ENCODE results near the gene DENND2A.
"Not testable (repeated sequence)": the region's sequence is repeated elsewhere in the genome, so short reads cannot be mapped to it uniquely, and the experiment has no call there.

The DENND2A gene

DNA sequence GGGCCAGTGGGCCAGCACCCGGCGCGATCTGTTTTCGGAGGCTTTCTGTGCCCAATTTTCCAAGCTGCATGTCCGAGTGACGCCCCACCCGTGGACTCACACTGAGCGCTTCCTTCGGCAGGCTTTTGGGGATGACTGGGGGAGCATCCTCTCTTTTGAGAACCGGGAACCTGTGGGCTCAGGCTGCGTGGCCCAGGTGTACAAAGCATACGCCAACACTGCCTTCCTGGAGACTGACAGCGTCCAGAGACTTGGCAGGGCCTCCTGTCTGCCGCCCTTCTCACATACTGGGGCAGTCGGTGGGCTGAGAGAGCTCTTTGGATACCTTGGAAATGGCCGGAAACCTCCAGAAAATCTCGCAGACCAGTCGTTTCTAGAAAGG, 33.2 kb upstream of the DENND2A start:
- peak; percentile 20 for DNase-seq (ENCODE audit: low spot score)

DNA sequence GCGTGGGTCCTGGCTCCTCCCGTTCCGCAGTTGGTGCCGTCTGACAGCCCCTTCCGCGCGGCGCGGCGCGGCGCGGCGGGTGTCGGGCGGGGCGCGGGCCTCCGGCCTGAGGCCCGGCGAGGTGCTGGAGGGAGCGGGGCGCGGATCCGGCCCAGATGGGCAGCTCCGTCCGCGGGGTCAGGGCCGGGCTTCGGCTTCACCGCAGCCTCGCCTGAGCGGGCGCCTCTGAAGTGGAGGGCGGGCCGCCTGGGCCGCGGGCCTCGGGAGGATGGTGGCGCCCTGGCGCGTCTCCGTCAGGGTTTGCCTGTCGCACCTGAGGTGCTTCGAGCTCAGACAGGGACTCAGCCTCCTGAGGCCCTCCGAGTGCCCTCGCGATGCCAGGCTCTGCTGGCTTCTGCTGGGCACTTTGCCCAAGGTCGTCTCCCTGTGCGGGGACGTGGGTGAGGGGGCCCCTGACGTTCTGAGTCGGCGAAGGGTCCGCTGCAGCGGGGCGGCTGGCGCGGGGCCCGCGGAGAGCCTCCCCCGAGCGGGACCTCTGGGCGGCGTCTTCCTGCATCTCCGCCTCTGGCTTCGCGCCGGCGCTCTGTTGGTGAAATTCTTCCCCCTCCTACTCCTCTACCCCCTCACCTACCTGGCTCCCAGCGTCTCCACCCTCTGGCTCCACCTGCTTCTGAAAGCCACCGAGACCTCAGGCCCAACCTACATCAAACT, 32.6 kb upstream of the DENND2A start:
- DNase-seq (ENCODE audit: low spot score), result peak; percentile 37

DNA sequence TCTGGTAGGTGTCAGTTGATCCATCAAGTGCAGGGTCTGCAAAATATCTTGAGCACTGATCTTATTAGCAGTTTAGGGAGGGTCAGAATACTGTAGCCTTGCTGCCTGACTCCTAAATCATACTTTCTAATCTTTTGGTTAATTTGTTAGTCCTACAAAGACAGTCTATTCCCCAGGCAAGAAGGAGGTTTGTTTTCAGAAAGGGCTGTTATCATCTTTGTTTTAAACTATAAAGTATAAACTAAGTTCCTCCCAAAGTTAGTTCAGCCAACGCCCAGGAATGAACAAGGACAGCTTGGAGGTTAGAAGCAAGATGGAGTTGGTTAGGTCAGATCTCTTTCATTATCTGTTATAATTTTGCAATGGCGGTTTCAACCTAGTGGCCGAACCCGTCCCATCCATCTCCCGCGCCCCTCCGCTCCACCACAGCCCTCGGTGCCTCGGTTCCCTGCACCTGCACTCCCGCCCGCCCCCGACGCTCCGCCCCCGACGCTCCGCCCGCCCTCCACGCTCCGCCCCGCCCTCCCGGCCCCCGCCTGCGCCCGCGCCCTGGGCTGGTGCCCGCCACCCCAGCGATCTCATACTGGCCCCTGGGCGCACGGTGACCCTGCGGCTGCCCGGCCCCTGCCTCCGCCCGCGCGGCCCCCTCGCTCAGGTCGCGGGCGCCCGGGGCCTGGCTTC, 31.9 kb upstream of the DENND2A start, which contains the start of gene ADCK2:
TSS of gene ADCK2 (plus strand) at position 564 of the 681 bp plus-strand sequence. CDS start 386 bp downstream, outside the sequence.
- peak; percentile 70 for DNase-seq (ENCODE audit: low spot score)

DNA sequence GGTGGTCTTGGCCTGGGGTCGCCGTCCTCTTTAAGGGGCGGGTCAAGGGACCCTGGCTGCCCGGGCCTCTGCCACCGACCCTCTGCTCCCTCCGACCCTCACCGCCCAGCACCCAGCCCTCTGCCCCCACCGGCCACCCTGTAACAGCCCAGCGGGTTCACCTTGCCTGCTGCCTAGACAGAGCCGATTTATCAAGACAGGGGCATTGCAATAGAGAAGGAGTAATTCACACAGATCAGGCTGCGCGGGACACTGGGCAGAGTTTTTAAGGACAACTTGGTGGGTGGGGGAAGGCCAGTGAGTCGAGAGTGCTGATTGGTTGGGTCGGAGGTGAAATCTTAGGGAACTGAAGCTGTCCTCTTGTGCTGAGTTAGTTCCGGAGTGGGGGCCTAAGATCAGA, 31.4 kb upstream of the DENND2A start:
- DNase-seq (ENCODE audit: low spot score), result no peak

DNA sequence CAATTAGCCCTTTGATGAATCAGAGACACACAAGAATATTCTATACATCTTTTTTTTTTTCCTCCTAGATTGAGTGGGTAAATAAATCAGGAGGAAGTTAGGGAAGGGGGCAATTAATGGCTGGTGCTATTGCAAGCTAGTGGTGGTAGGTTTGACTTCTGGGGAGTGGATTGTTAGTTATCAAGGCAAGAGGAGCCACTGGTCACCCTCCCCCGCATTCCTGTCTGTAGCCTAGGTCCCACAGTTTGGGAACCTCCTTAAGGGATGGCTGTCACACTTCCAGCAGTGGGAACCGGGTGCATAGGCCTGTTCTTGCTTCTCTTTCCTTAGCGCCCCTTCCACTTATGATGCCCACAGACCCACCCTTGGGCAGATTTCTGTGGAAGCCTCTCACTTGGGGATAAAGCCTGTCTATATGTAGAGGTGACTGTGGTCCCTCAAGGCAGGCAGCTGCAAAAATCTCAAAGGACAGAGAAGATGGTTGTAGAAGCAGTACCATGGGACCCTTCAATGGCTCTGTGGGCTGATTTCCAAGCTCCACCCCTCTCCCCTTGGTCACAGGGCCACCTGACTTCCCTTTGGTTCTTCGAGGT, 29.8 kb upstream of the DENND2A start:
- DNase-seq (ENCODE audit: low spot score), result no peak

DNA sequence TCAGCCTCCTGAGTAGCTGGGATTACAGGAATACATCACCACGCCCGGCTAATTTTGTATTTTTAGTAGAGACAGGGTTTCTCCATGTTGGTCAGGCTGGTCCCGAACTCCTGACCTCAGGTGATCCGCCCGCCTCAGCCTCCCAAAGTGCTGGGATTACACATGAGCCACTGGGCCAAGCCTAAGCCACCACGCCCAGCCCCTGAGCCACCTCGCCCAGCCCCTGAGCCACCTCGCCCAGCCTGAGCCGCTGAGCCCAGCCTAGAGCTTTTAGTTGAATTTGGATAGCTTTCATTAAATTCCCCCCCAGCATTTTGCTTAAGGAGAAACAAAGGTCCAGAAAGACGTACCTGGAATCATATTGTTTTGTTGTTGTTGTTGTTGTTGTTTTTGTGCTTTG, 29.2 kb upstream of the DENND2A start:
- DNase-seq (ENCODE audit: low spot score), result not testable (repeated sequence)

DNA sequence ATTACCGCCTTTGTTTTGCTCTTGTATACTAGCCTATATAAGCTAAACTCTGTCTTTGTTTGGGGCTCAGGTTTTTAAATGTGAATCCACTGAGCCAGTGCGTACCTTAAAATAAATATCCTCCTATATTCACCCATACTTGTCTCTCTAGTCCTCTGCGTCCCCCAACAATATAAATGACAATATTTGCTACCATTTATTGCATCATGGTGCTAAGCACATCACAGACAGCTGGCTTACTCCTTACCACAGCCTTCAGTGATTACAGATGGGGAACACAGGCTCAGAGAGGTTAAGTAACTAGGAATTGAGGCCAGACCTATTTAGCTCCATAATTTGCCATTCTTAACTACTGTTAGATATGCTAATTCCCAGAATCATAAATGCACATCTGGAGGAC, 28.7 kb upstream of the DENND2A start:
- DNase-seq (ENCODE audit: low spot score), result no peak

DNA sequence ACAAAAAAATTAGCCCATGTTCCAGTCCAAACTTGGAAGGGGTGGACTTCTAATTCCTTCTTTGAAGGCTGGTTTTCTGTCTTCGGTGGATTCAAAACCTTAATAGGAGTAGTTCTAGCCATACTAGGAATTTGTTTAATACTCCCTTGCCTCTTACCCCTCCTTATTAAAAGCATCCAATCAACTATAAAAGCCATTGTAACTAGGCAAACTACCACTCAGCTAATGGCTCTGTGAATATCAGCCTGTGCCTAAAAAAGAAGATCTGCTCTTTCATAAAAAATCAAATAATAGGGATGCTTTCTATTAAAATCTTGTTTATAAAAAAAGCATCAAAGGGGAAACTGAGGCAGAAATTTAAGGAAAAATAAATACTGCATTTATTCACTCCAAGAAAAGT, 28.0 kb upstream of the DENND2A start:
- DNase-seq (ENCODE audit: low spot score), result no peak

DNA sequence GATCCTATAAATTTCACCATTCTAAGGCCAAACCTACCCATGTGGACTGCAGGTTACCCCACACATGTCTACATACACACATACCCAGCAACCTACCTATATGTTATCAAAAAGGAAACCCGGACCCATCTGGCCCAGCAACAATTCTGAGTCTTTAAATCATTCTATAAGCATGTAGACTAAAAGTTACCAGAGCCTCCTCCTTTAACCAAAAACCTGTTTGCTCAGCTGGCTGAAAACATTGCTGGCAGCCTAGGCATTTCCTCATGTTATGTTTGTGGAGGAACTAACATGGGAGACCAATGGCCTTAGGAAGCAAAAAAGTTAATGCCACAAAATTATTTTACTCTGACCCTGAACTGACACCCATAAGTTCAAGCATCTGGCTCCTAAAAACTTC, 26.9 kb upstream of the DENND2A start:
- DNase-seq (ENCODE audit: low spot score), result no peak

DNA sequence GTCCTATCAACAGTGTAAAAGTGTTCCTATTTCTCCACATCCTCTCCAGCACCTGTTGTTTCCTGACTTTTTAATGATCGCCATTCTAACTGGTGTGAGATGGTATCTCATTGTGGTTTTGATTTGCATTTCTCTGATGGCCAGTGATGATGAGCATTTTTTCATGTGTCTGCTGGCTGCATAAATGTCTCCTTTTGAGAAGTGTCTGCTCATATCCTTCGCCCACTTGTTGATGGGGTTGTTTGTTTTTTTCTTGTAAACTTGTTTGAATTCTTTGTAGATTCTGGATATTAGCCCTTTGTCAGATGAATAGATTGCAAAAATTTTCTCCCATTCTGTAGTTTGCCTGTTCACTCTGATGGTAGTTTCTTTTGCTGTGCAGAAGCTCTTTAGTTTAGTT, 22.3 kb upstream of the DENND2A start:
- DNase-seq (ENCODE audit: low spot score), result not testable (repeated sequence)

DNA sequence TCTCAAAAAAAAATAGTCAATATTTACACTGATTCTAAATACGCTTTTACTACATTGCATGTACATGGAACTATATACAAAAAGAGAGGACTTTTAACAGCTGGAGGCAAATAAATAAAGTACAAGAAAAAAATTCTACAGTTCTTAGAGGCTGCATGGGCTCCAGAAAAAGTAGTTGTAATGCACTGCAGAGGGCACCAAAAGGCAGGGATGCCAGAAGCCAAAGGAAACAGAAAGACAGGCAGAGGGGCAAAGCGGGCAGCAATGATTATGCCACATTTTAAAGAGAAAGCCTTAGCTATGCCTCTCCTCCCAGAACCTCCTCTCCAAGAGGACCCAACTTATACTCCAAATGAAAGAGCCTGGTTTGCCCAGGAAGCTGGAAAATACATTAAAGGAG, 20.5 kb upstream of the DENND2A start:
- peak; percentile 20 for DNase-seq (ENCODE audit: low spot score)

DNA sequence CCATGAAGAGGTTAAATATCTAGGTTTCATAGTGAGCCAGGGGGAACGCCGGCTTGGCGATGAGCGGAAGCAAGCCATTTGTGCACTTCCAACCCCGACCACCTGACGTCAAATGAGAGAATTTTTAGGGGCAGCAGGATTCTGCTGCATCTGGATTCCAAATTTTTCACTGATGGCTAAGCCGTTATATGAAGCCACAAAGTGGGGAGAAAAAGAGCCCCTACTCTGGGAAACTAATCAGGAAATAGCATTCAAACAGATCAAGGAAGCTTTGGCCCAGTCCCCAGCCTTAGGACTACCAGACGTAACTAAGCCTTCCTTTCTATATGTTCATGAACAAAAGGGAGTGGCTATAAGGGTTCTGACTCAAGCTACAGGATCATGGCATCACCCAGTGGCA, 19.2 kb upstream of the DENND2A start:
- no peak for DNase-seq (ENCODE audit: low spot score)

DNA sequence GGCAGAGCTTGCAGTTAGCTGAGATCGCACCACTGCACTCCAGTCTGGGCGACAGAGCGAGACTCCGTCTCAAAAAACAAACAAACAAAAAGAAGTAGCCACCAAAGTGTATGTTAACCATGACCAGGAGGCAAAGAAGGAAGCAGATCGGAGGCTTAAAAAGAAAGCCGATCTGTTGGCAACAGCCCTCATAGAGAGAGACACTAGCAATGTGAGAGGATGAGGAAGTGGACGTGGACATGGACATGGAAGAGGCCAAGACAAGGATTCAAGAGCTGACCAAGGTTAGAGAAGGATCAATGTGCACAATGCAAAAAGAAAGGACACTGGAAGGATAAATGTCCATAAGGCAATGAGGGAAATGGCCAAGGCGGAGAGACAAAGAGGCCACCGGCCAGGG, 17.3 kb upstream of the DENND2A start:
- DNase-seq (ENCODE audit: low spot score), result no peak

DNA sequence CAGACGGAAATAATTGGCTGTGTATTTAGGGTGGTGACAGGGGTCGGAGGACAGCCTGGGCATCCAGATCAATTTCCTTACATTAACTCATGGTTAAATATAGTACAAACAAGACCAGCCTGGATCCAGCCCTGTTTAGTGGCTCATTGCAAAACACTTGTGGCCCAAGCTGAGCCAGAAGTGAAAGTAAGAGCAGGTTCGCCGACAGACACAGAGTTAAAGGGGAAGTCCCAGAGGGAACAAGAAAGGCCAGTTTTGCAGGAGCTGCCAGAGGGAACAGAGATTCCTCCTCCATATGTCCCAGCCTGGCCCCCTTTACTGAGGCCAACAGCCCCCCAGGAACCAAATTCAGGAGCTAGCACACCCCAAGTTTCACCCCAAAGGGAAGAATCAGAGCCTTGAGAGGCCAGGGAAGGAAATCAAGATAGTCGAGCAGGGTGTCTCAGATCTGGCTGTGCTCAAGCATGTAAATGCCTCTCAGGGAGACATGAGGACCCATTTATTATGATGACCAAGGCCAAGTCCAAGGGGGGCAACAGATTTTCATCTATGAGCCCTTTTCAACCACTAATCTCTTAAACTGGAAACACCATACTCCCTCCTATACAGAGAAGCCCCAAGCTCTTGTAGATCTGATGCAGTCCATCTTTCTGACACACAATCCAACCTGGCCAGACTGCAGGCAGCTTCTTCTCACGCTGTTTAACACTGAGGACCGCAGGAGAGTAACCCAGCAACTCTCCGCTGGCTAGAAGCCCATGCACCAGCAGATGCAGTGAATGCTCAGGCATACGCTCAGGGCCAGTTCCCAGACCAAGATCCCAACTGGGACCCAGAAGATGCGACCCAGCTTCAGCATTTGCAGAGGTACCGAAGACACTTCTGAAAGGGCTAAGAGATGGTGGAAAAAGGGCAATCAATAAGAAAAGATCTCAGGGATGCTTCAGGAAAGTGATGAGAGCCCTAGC, 16.2 kb upstream of the DENND2A start:
- DNase-seq (ENCODE audit: low spot score), result peak; percentile 53

DNA sequence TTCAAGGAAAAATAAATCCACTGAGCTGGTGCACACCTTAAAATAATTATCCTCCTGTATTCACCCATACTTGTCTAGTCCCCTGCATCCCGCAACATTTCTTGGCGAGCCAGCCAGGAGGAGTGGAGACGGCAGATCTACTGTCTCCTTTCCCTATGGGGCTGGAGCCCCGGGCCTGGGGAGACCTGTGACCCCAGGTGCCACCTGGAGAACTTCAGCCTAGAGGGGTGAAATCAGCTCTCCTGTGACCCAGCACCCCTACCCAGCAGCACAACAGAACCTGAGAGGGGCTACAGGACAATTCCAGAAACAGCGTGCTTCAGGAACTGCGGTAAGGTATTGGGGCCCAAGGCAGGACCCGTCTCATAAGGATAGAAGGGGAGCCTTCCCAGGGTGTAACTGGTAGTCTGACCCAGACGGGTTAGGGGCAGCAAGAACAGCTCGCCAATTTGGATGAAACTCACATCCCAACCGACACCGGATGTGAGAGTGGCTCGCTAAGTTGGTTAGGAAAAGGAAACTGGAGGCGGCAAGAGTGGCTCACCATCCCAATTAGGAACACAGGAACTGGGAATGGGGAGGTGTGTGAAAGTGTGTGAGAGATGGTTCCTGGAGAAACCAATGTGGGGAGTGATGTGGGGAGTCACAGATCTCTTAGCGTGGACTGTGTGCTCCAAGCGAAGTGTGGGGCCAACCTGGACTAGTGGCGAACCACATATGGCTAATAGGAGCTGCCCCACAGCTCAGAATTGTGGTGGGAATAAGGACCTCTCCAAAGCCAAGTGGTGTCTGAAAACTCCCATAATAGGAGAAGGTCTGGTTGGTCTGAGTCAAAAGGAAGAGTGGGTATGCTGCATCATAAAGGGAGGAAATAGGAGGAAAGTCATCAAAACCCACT, 15.1 kb upstream of the DENND2A start:
- no peak for DNase-seq (ENCODE audit: low spot score)

DNA sequence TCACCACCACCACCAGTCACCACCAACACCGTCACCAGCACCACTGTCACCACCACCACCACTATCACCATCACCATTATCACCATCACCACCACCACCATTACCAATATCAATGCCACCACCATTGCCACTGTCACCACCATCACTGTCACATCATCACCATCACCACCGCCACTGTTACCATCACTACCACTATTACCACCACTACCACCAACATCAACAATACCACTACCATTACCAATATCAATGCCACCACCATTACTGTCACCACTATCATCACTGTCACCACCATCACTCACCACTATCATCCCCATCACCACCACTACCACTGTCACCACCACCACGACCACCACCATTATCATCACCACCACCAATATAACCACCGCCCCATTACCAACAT, 14.0 kb upstream of the DENND2A start:
- DNase-seq (ENCODE audit: low spot score), result no peak

DNA sequence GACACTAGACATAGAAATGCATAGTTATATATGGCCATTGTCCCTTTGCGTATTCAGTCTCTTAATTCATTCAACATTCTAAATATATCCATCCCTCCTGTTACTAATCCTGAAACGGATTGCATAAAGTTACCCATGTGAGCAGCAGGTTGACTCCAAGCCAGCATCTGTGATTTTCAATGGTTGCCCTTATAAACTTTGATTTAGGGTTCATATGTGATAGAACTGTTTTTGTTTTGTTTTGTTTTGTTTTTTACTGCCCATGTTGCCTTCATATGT, 13.4 kb upstream of the DENND2A start:
- no peak for DNase-seq (ENCODE audit: low spot score)

DNA sequence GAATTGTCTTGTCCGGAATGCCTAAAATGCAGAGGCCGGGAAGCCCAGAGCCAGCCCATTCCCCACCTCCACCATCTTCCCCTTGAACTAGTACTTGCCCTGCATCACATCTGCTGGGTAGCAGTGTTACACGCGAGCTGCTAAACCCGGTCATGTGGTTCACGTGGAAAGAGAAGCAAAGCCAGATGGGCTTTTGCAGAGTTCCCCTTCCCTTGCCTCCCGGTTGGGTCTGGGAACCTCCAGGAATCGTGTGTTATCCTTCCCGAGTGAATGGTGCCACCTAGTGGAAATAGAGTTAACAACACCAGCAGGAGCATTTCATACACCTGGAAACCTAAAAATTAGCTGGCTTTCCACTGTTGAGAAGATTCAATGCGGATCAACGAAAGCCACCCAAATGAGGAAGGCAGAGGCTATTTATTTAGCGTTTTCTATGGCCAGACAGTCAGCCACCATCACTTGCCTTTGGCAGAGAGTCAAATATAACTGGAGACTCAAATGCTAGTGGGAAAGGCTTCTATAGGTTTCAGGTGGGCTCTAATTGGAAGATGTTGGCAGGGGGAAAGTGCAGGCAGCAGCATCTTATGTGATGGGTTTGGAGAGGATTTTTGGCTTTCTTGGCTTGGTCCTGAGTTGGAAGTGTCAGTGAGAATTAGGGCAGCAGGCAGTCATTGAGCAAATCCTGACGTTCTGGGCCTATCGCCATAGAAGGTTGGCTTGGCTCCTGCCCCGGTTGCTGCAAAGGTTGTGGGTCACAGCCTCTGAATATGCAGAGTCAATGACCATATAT, 12.9 kb upstream of the DENND2A start:
- DNase-seq (ENCODE audit: low spot score), result peak; percentile 59

DNA sequence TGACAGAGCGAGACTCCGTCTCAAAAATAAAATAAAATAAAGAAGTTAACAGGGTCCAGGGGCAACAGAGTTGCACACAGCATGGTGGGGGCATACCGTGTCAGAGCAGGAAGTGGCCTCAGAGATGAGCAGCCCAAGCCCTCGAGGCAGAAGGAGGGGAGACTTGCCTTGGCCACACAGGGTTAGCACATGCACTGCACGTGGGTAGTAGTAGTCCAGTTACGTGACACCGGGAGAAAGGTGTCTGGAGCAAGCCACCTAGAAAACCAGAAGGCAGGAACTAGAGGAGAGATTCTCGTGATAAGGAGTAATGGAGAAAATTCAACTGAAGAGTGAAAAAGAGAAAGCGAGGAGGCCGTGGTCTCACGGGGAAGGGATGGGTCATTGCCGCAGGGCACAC, 9.8 kb upstream of the DENND2A start:
- DNase-seq (ENCODE audit: low spot score), result no peak

DNA sequence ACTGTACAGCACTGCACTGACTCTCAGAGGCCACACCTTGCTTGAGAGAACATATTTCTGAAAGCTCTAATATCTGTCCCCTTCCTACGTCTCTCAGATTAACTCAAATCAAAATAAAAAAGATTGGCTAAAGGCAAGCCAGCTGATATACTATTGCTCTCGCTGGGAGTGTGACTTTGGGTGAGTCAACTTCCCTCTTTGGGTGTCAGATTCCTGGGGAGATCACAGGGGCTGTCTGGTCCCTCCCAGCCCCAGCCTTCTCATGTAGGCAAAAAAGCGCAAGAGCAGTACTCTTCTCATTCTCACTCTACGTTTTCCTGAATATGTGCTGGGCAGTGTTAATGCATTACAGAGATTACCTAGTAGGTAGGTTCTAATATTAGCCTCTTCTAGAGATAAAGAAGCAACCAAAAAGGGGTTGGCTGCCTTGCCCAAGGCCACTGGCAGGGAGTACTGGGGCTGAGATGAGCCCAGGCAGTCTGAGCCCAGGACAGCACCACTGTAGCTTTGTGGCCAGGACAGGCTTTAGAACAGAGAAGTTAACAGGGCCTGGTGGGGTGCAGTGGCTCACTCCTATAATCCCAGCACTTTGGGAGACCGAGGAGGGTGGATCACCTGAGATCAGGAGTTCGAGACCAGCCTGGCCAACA, 9.1 kb upstream of the DENND2A start:
- no peak for DNase-seq (ENCODE audit: low spot score)

Data from globus pallidus (tissue), 1 donor.